HG03575 (cell line): Measurements from ENCODE around the gene NHLH2.

Source experiments
- ATAC-seq: cut with Tn5 transposase; IDR thresholded peaks from one replicate; pipeline ENCODE4 v1.9.1; 2021; ENCODE audit not compliant: unreplicated experiment, insufficient number of reproducible peaks, low FRiP score; ENCODE audit errors: extremely low read depth

The NHLH2 gene

DNA sequence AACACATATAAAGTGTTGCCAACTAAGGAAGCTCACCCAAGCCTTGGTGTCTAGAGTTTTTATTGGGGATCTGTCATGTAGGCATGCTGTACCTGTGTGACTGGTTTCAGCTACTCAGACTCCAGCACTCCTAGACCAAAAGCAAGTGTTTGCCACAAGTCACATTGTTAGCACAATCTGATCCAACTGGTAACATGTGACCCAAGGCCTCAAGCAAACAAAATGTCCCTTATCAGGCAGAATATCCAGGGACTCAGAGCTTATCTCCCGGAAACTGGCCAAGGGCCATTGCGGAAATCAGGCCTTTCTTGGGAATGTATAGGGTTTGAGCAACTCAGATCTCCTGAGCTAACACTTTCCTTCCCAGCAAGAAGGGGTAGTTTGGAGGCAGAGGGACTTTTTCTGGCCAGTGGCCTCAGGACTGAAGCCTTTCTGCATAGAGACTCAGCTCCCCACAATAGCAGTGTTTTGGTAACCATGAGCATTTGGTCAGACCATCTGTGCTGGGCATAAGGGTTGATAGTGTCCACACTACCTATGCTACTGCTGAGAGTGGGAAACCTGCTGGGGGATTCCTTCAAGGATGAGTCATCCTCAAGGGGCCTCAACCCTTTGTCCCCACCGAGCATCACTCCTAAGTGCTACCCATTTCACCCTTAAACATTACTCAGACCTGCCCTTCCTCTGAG is 29.6 kb downstream of the NHLH2 start:
- no peak for ATAC-seq

DNA sequence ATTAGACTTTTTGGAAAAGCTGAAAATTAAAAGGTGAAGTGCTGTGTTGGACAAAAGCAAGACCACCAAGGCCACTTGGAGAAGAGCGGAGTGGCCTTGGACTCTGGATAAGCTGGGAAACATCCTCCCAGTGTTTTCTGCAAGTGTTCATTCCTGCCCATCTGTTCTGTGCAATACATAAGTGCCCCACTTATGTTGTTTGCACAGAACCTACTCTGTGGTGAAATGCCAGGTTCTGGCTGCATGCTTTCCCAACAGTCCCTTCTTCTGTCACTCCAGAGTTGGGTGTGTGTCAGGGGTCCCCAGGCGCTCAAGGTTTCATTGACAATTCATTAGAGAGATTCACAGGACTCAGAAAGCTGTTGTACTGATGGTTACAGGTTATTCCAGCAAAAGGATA is 30.3 kb downstream of the NHLH2 start:
- ATAC-seq: no peak

DNA sequence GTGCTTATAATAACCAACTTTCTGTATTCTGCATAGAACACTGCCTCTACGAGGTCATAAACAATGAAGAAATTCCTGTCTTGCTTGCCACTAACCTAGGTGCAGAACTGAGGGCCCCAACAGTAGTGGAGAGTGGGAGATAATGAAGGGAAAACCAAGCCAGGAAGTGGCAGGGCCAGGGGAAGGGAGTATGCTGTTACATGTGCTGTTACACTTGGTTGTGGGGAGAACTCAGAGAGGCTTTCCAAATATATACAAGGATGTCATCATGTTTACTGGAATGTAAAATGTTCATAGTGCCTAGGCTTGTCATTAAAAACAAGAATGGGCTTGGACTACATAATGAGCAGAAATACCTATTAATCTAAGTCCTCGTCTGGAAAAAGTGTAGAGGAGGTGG is 31.1 kb downstream of the NHLH2 start:
- ATAC-seq: no peak

DNA sequence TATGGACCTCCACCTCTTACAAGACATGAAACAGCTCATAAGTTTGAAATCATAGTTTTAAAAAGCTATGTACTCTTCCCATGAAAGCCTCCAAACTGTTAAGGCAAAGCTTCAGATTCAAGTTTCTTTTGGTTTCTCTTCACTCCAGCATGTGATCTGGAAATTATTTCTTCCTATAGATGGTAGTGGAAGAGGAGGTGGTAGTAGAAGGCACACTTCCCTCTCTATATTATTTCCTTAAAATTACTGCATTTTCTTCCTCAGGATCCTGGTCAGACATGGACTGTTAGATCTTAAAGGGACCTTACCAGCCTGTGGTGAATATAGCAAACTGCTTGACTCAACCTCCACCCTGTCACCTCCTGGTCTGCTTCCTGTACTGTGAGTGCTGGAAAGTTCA is 31.9 kb downstream of the NHLH2 start:
- no peak for ATAC-seq

DNA sequence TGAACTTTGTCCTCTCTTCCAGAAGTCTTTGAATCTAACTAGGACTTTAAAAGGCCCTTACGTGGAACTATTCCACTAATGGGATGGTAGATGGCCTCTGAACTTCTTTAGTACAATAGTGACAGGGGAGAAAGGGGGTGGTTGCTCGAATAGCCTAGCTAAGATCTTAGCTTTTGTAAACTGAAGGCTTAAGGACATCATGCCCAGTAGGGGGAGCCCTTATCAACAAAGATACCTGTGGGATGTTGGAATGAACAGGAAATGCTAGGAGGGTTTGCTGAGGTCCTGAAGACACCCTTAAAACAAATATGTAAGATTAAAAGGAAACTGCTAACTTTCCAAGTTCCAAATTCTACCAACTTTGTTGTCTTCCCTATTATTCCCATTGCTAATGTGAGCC is 33.2 kb downstream of the NHLH2 start:
- ATAC-seq: no peak

DNA sequence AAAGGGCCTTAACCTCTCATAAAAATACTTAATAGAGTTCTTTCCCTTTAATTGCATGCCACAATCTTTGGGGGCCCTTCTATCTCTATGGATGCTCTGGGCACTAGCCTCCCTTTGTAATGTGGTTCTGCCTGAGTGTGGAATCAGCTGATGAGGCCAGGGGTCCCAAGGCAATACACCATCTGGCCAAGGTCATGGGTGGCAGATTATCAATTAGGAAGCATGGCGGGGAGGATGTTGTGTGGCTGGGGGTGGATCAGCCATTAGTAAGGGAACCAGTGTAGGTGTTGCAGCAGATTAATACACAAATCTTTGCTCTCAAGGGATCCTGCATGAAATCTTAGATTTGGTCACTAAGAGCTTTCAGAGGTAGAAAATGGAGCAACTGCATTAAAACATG is 35.3 kb downstream of the NHLH2 start:
- ATAC-seq: no peak

DNA sequence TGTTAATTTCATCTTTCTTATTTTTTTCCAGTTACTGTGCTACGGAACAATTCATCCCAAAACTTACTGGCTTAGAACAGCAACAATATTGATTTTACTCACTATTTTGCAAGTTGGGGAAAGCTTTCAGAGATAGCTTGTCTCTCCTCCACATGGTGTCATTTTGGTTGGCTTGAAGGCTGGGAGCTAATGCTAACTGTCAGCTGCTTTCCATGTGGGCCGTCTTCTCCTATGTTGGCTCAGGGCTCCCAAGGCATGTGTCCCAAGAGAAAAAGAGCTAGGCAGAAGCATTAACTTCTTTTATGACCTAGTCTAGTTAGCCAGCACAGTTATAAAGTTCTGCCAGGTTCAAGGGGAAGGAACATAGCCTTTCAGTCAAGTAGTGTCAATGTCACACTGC is 38.5 kb downstream of the NHLH2 start:
- no peak for ATAC-seq

DNA sequence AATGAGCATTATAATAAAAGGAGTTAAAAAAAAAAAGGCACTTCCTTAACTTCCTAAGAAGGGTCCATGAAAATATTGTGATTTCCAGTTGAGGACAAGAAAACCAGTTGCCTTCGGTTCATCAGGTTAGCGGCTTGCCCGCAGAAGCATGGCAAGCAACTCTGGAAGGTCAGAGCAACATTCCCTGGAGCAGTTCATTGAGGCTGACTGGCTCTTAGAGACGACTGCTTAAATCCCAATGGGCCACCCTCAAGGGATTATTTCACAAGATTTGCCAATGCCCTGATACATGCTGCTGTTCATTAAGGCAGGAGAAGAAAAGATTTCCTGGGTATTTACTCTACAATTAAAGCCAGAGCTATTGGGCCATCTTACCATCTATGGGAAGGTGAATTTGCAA is 43.4 kb downstream of the NHLH2 start:
- ATAC-seq: no peak

DNA sequence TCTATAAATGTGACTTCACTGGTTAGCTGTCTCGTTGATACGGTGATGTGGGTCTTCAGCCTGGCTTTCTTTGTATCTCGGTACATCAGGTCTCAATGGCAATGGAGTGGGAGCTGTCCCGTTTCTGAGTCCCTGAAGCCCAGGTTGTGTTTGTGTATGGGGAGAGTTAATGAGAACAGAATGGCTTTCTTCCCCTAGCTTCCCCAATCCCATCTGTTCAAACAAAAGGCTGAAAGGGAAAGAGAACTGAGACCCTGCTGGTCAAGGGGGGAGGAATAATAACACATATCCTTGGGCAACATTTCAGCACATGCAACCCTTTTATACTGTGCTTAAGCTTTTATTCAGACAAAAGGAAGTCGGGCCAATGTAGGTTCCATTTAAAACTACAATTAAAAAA is 44.0 kb downstream of the NHLH2 start:
- no peak for ATAC-seq

DNA sequence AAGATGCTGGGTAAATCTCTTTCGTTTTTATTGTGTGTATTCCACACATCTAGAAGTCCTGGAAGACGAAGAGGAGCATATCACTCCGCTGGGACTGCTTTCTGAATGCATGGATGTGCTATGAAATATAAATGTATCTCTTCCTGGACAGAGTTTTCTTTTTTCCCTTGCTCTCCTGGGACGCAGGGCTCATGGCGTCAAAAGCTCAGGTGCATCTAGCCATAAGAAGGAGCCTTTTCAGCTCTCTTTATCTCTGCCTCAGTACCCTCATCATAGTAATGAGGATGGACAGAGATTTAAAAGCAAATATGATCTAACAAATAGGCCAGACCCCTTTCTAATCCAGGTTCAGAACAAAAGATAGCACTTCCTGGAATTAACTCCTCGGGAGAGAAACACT is 44.9 kb downstream of the NHLH2 start:
- ATAC-seq: no peak

DNA sequence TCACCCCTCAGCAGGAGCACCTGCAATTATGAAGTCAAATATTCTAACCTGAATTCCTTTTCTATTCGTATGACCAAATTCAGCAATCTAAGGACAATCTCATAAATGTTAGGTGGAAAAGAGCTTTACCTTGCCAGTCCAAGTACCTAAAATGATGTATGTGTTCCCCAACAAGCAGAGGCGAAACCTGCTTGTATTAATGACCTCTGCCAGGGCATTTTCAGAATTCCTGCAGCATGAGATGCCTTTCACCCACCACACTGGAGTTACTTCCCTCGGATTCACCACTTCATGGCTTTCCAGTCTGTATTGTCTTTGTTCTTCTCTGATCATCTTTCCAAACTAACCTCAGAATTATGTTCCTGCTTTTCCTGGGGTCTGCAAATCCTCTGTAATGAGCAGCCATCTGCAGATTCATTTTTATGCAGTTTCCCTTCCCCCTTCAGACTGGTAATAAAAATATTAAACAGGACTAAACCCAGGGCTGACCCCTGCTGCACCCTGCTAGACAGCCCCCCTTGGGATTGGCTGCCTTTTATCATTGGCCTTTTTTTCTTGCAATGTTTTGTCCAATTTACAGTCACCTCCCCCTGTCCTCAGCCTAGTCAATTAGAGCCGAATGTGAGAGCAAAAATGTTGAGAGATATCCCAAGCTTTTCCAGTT is 45.8 kb downstream of the NHLH2 start:
- no peak for ATAC-seq

DNA sequence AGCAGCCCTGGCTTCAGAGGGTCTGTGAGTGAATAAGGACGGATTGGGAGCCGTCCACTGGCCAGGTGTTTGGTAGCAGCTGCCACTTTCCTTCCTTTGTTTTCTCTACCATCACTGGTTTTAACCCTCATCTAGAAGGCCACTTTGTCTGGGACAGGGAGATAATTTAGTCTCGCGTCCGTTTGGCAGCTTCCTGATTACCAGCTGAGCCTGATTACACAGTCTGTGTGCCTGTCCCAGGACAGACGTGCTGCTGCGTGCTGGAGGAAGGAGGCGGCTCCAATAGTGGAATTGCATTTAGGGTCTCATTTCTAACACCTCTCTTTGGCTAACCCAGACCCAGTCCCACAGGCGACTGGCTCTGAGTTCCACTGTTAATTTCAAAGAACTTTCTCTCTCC is 47.8 kb downstream of the NHLH2 start:
- ATAC-seq: no peak

DNA sequence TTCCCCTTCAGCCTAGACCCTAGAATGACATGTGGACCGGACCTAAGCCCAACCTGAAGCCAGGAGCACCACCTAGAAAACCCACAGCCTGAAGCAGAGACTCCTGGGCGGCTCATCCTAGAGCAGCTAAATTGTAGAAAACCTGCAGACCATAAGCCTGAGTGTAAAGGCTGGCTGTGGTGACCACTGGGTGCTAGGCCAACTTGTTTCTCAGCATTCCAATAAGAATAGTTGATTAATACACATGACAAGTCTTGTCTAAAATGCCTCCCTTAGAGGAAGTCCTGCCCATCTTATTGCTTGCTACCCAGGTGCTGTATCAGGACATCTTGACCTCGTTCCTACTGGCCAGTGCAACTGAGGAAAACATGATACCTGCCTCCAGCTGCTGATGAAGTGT is 49.1 kb downstream of the NHLH2 start:
- ATAC-seq: no peak

DNA sequence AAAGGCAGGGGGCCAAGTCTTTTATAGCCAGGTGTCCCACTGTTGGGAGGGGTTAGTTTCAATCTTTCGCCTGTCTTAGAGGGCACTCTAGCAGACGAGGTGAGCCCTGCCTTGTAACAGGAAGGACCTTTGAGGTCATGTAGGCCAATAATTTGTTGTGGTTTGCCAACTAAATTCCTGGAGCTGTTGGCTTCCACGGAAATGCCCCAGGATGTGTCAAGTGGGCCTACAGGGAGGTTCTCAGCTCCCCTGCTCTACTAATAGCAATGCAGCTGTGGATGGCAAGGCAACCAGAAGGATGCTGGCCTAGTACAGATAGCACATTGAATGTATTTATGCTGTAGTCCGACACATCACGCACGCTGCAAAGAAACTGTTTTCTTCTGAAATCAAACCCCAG is 50.1 kb downstream of the NHLH2 start:
- ATAC-seq: no peak

DNA sequence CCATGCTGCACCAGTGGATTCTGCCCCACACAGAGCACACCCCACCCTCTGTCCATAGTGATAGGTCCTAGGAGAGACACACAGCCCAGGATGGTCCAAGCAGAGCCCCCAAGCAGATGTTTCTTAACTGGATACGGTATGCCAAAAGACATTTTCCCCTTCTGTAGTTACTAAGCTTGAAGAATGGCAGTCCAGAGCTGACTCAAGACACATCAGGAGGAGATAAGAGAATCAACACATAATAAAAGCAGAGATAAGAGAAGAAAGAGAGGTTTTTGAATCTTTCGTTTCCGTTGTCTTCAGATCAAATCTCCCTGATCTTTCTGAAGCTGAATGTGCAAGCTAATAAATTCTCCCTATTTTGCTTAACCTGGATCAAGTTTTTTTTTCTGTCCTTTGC is 50.6 kb downstream of the NHLH2 start:
- ATAC-seq: no peak
